ENCODE results near the gene SCYGR4.

Gene SCYGR4

GRCh38 chr2:227608561-227609338 lies 8.5 kb upstream of the SCYGR4 start:
- H3K27me3 ChIP-seq (replicated peaks): no peaks in the 10 kb centered on the region
- no peaks in the 10 kb centered on the region for H3K36me3 ChIP-seq (replicated peaks)
- no peak for TF ChIP-seq CTCF (IDR thresholded peaks at IDR 0.05; ENCODE audit: low read depth, low read length, missing control alignments)
- H3K27ac ChIP-seq: no peak overlapping the region
- in situ Hi-C loops (cut with HindIII; ENCODE audit: low pct_ligation_motif_present, low sequenced_read_pairs): no loop called here
- DNase-seq: no peak
- H3K4me3 ChIP-seq (ENCODE audit: low read depth, low read length): no peak overlapping the region

GRCh38 chr2:227610123-227610522 lies 7.2 kb upstream of the SCYGR4 start:
- DNase-seq: no peak
- Histone ChIP-seq H3K4me3 (ENCODE audit: low read depth, low read length) (no peak overlapping the region), H3K36me3 (replicated peaks) (no peaks in the 10 kb centered on the region), H3K27ac (no peak overlapping the region), H3K27me3 (replicated peaks) (no peaks in the 10 kb centered on the region)
- in situ Hi-C loops (cut with HindIII; ENCODE audit: low pct_ligation_motif_present, low sequenced_read_pairs): no loop called here
- TF ChIP-seq CTCF (IDR thresholded peaks at IDR 0.05; ENCODE audit: low read depth, low read length, missing control alignments): no peak

- TF ChIP-seq CTCF (IDR thresholded peaks at IDR 0.05; ENCODE audit: low read depth, low read length, missing control alignments): no peak
- Histone ChIP-seq H3K4me3 (ENCODE audit: low read depth, low read length) (no peak overlapping the region), H3K27me3 (replicated peaks) (no peaks in the 10 kb centered on the region), H3K36me3 (replicated peaks) (no peaks in the 10 kb centered on the region), H3K27ac (no peak overlapping the region)
- DNase-seq: no peak
- in situ Hi-C loops (cut with HindIII; ENCODE audit: low pct_ligation_motif_present, low sequenced_read_pairs): no loop called here
Measured at GRCh38 chr2:227612546-227613271, 4.6 kb upstream of the SCYGR4 start.

- no peak for TF ChIP-seq CTCF (IDR thresholded peaks at IDR 0.05; ENCODE audit: low read depth, low read length, missing control alignments)
- Histone ChIP-seq H3K36me3 (replicated peaks) (no peaks in the 10 kb centered on the region), H3K4me3 (ENCODE audit: low read depth, low read length) (no peak overlapping the region), H3K27me3 (replicated peaks) (no peaks in the 10 kb centered on the region), H3K27ac (no peak overlapping the region)
- no peak for DNase-seq
- in situ Hi-C loops (cut with HindIII; ENCODE audit: low pct_ligation_motif_present, low sequenced_read_pairs): no loop called here
Measured at GRCh38 chr2:227613272-227613660, 4.0 kb upstream of the SCYGR4 start.

DNA sequence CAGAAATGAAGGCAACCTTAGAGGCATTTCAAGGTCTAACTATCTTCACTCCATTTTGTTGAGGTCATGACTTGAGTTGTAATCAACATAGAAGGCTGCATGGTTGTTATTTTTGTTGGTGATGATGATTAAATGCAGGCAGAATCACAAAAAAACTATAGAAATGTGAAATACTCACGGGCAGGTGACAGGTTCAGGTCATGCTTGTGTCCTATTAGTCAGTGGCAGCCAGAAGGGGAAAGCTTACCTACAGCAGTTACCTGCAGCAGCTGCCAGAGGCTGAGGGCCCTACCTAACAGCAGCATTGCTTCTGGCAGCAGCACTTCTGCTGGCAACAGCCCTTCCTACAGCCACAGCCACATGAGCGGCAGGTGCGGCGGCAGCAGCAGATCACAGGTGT lies 3.1 kb upstream of the SCYGR4 start:
- Histone ChIP-seq H3K27ac (no peak overlapping the region), H3K36me3 (replicated peaks) (no peaks in the 10 kb centered on the region), H3K27me3 (replicated peaks) (no peaks in the 10 kb centered on the region), H3K4me3 (ENCODE audit: low read depth, low read length) (no peak overlapping the region)
- no peak for TF ChIP-seq CTCF (IDR thresholded peaks at IDR 0.05; ENCODE audit: low read depth, low read length, missing control alignments)
- in situ Hi-C loops (cut with HindIII; ENCODE audit: low pct_ligation_motif_present, low sequenced_read_pairs): no loop called here
- no peak for DNase-seq
